SK-N-SH treated with all-trans-retinoic acid at 6 μM for 48 hours (cell line): ENCODE measurements around the gene DCTN2.

Experiments used
- ATAC-seq: fragments of 200-7000 bp; cut with Tn5 transposase; 3 replicates; pipeline ENCODE4 v1.9.1; 2020; ENCODE audit warnings: mild to moderate bottlenecking, moderate library complexity
- ARNTL ChIP-seq: fragments of 450-650 bp; formaldehyde crosslinking; IDR thresholded peaks from 2 replicates; pipeline ENCODE4 v1.5.0; 2020; ENCODE audit warnings: low read depth, mild to moderate bottlenecking, moderate library complexity, borderline replicate concordance
- BACH2 ChIP-seq: fragments of 250-450 bp; sonication (Bioruptor Pico); IDR thresholded peaks from 2 replicates; pipeline ENCODE4 v1.9.0; 2021; ENCODE audit warnings: mild to moderate bottlenecking, borderline replicate concordance
- CSDC2 ChIP-seq: fragments of 250-450 bp; sonication (Bioruptor Pico); IDR thresholded peaks from 2 replicates; pipeline ENCODE4 v1.5.0; 2020; ENCODE audit warnings: mild to moderate bottlenecking, moderate library complexity
- CSRNP3 ChIP-seq: fragments of 250-450 bp; sonication (Bioruptor Pico); IDR thresholded peaks from 2 replicates; pipeline ENCODE4 v1.5.1; 2021; ENCODE audit warnings: mild to moderate bottlenecking, moderate library complexity
- ESRRG ChIP-seq: fragments of 250-450 bp; sonication (Bioruptor Pico); IDR thresholded peaks from 2 replicates; pipeline ENCODE4 v1.6.1; 2021; ENCODE audit warnings: mild to moderate bottlenecking
- GLIS3 ChIP-seq: fragments of 250-450 bp; sonication (Bioruptor Pico); IDR thresholded peaks from 2 replicates; pipeline ENCODE4 v1.5.0; 2020; ENCODE audit warnings: mild to moderate bottlenecking, moderate library complexity
- ISL1 ChIP-seq: fragments of 250-450 bp; sonication (Bioruptor Pico); IDR thresholded peaks from 2 replicates; pipeline ENCODE4 v2.1.2; 2022; ENCODE audit warnings: mild to moderate bottlenecking, moderate library complexity
- OSR1 ChIP-seq: fragments of 250-450 bp; sonication (Bioruptor Pico); IDR thresholded peaks from 2 replicates; pipeline ENCODE4 v1.8.0; 2022; ENCODE audit warnings: moderate library complexity, mild to moderate bottlenecking, inconsistent platforms
- PATZ1 ChIP-seq: fragments of 250-450 bp; sonication (Bioruptor Pico); IDR thresholded peaks from 2 replicates; pipeline ENCODE4 v1.8.0; 2020; ENCODE audit warnings: mild to moderate bottlenecking, moderate library complexity, borderline replicate concordance
- PPARA ChIP-seq: fragments of 250-450 bp; sonication (Bioruptor Pico); IDR thresholded peaks from 2 replicates; pipeline ENCODE4 v1.5.0; 2020; ENCODE audit warnings: mild to moderate bottlenecking, borderline replicate concordance
- RARB ChIP-seq: fragments of 250-450 bp; sonication (Bioruptor Pico); IDR thresholded peaks from 2 replicates; pipeline ENCODE4 v1.8.0; 2021; ENCODE audit warnings: mild to moderate bottlenecking, moderate library complexity
- SNAI2 ChIP-seq: fragments of 250-450 bp; sonication (Bioruptor Pico); IDR thresholded peaks from 2 replicates; pipeline ENCODE4 v1.5.0; 2020; ENCODE audit warnings: mild to moderate bottlenecking, moderate library complexity
- TCF4 ChIP-seq: fragments of 250-450 bp; sonication (Bioruptor Pico); IDR thresholded peaks from 2 replicates; pipeline ENCODE4 v1.8.0; 2021; ENCODE audit warnings: mild to moderate bottlenecking, moderate library complexity, borderline replicate concordance
- TOX ChIP-seq: fragments of 250-450 bp; sonication (Bioruptor Pico); IDR thresholded peaks from 2 replicates; pipeline ENCODE4 v1.8.0; 2021; ENCODE audit warnings: mild to moderate bottlenecking, moderate library complexity, borderline replicate concordance
- ZC3H10 ChIP-seq: fragments of 250-450 bp; sonication (Bioruptor Pico); IDR thresholded peaks from 2 replicates; pipeline ENCODE4 v1.5.1; 2021; ENCODE audit warnings: mild to moderate bottlenecking, moderate library complexity
- ZFP3 ChIP-seq: fragments of 250-450 bp; sonication (Bioruptor Pico); IDR thresholded peaks from 2 replicates; pipeline ENCODE4 v1.5.0; 2020; ENCODE audit warnings: mild to moderate bottlenecking, moderate library complexity
- ZFP30 ChIP-seq: fragments of 450-650 bp; formaldehyde crosslinking; IDR thresholded peaks from 2 replicates; pipeline ENCODE4 v1.5.0; 2022; ENCODE audit warnings: mild to moderate bottlenecking, moderate library complexity
- ZNF565 ChIP-seq: fragments of 450-650 bp; formaldehyde crosslinking; conservative IDR thresholded peaks from 2 replicates; pipeline ENCODE4 v1.5.0; 2020; ENCODE audit warnings: low read depth, mild to moderate bottlenecking, moderate library complexity
- ZNF8 ChIP-seq: fragments of 450-650 bp; formaldehyde crosslinking; IDR thresholded peaks from 2 replicates; pipeline ENCODE4 v1.5.0; 2020; ENCODE audit warnings: mild to moderate bottlenecking, moderate library complexity
- TF ChIP-seq, protein P1 (sequence below): fragments of 250-450 bp; sonication (Bioruptor Pico); IDR thresholded peaks from 2 replicates; pipeline ENCODE4 v1.8.0; 2021; ENCODE audit warnings: low read depth, mild to moderate bottlenecking, moderate library complexity, borderline replicate concordance
- TF ChIP-seq, protein P2 (sequence below): fragments of 250-450 bp; sonication (Bioruptor Pico); IDR thresholded peaks from 2 replicates; pipeline ENCODE4 v1.5.1; 2020; ENCODE audit warnings: low read depth, mild to moderate bottlenecking, moderate library complexity
- TF ChIP-seq, protein P3 (sequence below): fragments of 250-450 bp; sonication (Bioruptor Pico); IDR thresholded peaks from 2 replicates; pipeline ENCODE4 v1.5.0; 2020; ENCODE audit warnings: mild to moderate bottlenecking, moderate library complexity

Gene DCTN2

GRCh38 chr12:57525615-57526383 is 21.2 kb downstream of the DCTN2 start:
- TF ChIP-seq ISL1 (CRISPR knock-in tag): no peak
- no peak for TF ChIP-seq ZC3H10 (CRISPR knock-in tag)
- TF ChIP-seq, protein P1, sequence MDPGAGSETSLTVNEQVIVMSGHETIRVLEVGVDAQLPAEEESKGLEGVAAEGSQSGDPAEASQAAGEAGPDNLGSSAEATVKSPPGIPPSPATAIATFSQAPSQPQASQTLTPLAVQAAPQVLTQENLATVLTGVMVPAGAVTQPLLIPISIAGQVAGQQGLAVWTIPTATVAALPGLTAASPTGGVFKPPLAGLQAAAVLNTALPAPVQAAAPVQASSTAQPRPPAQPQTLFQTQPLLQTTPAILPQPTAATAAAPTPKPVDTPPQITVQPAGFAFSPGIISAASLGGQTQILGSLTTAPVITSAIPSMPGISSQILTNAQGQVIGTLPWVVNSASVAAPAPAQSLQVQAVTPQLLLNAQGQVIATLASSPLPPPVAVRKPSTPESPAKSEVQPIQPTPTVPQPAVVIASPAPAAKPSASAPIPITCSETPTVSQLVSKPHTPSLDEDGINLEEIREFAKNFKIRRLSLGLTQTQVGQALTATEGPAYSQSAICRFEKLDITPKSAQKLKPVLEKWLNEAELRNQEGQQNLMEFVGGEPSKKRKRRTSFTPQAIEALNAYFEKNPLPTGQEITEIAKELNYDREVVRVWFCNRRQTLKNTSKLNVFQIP (CRISPR knock-in tag): no peak
- no peak for TF ChIP-seq ZFP3
- no peak for TF ChIP-seq PATZ1 (CRISPR knock-in tag)
- no peak for TF ChIP-seq TOX (CRISPR knock-in tag)
- no peak for TF ChIP-seq BACH2
- TF ChIP-seq CSDC2 (CRISPR knock-in tag): no peak
- TF ChIP-seq ZNF565 (CRISPR knock-in tag): no peak
- TF ChIP-seq PPARA: no peak
- no peak for TF ChIP-seq OSR1 (CRISPR knock-in tag)
- TF ChIP-seq TCF4 (CRISPR knock-in tag): no peak
- ATAC-seq: no peak

DNA sequence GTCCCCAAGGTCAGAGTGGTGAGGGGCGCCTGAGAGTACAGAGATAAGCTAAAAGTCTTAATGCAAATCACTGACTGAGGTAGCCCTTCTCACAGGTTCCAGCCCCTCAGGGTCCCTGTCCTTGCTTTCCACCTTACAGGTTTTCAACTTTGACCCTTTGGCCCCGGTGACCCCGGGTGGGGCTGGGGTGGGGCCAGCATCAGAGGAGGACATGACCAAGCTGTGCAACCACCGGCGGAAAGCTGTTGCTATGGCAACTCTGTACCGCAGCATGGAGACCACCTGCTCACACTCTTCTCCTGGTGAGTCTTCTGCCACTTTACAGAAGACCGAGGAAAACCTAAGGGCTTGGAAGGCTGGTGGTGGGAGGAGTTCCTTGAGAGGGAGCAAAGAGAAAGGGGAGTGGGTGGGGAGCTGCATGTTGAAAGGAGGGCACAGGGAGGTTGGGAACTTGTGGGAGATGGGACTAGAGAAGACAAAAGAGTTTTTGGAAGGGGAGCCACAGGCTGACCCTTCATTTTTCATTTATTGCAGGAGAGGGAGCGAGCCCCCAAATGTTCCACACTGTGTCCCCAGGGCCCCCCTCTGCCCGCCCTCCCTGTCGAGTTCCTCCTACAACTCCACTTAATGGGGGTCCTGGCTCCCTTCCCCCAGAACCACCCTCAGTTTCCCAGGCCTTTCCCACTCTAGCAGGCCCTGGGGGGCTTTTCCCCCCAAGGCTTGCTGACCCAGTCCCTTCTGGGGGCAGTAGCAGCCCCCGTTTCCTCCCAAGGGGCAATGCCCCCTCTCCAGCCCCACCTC is 22.0 kb downstream of the DCTN2 start:
- no peak for TF ChIP-seq ZFP3
- no peak for ATAC-seq

DNA sequence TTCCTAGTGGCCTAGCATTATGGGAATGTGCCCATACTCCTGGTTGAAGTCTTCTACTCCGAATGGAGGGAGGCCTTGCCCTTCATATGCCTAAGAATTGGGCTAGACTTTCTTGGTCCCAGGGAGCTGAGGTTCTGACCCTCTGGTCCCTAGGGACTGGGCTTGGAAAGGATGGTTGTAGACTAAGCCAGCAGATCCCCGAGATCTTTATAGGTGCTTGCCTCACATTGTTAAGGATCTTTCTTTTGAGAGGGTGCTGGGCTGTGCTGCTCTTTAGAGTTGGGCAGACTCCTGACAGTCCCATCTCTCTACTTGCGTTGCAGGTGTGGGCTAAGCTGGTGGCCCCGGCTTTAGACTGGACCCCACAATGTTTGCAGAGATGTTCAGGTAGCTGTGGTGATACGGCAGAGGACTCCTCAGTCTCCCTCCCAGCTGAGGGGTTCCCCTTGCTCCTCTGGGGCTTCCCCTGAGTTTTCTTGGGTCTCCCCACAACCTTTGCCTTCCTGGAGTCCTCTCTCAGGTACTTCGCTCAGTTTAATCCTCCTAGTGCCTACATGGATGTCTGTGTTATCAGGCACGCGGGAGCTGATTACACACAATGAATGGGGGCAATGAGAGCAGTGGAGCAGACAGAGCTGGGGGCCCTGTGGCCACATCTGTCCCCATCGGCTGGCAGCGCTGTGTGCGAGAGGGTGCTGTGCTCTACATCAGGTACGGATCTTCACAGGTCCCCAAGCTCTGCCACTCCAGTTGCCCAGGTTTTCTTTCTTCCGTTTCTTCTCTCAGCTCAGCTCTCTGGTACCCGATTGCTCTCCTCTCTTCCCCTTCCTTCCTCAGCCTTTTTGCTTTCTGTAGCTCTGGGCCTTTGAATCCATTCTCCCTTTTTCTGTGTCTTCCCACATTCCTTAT is 23.0 kb downstream of the DCTN2 start:
- TF ChIP-seq TCF4 (CRISPR knock-in tag) (no peak), ZC3H10 (CRISPR knock-in tag) (no peak), TOX (CRISPR knock-in tag) (no peak), ZNF565 (CRISPR knock-in tag) (no peak), RARB (CRISPR knock-in tag) (no peak), ZFP3 (no peak), ZFP30 (CRISPR knock-in tag) (no peak), GLIS3 (CRISPR knock-in tag) (no peak), SNAI2 (CRISPR knock-in tag) (no peak), CSRNP3 (CRISPR knock-in tag) (no peak), ISL1 (CRISPR knock-in tag) (no peak), CSDC2 (CRISPR knock-in tag) (no peak), ESRRG (CRISPR knock-in tag) (no peak), ZNF8 (CRISPR knock-in tag) (no peak), OSR1 (CRISPR knock-in tag) (no peak), BACH2 (no peak), PATZ1 (CRISPR knock-in tag) (no peak), ARNTL (CRISPR knock-in tag) (no peak)
- TF ChIP-seq, protein P2, sequence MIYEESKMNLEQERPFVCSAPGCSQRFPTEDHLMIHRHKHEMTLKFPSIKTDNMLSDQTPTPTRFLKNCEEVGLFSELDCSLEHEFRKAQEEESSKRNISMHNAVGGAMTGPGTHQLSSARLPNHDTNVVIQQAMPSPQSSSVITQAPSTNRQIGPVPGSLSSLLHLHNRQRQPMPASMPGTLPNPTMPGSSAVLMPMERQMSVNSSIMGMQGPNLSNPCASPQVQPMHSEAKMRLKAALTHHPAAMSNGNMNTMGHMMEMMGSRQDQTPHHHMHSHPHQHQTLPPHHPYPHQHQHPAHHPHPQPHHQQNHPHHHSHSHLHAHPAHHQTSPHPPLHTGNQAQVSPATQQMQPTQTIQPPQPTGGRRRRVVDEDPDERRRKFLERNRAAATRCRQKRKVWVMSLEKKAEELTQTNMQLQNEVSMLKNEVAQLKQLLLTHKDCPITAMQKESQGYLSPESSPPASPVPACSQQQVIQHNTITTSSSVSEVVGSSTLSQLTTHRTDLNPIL: no peak
- TF ChIP-seq, protein P3, sequence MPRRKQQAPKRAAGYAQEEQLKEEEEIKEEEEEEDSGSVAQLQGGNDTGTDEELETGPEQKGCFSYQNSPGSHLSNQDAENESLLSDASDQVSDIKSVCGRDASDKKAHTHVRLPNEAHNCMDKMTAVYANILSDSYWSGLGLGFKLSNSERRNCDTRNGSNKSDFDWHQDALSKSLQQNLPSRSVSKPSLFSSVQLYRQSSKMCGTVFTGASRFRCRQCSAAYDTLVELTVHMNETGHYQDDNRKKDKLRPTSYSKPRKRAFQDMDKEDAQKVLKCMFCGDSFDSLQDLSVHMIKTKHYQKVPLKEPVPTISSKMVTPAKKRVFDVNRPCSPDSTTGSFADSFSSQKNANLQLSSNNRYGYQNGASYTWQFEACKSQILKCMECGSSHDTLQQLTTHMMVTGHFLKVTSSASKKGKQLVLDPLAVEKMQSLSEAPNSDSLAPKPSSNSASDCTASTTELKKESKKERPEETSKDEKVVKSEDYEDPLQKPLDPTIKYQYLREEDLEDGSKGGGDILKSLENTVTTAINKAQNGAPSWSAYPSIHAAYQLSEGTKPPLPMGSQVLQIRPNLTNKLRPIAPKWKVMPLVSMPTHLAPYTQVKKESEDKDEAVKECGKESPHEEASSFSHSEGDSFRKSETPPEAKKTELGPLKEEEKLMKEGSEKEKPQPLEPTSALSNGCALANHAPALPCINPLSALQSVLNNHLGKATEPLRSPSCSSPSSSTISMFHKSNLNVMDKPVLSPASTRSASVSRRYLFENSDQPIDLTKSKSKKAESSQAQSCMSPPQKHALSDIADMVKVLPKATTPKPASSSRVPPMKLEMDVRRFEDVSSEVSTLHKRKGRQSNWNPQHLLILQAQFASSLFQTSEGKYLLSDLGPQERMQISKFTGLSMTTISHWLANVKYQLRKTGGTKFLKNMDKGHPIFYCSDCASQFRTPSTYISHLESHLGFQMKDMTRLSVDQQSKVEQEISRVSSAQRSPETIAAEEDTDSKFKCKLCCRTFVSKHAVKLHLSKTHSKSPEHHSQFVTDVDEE (CRISPR knock-in tag): no peak
- TF ChIP-seq, all 23 proteins: peak for 0

More for the DNA sequence above, 23.0 kb downstream of the DCTN2 start:
- no peak for ATAC-seq
